ENCODE results near the gene ACAD8.
"Not testable (repeated sequence)": the region's sequence is repeated elsewhere in the genome, so short reads cannot be mapped to it uniquely, and the experiment has no call there.

The ACAD8 gene

GRCh38 chr11:134270250-134270714 is 16.9 kb downstream of the ACAD8 start:
- no peak for DNase-seq

GRCh38 chr11:134271978-134272377 is 18.6 kb downstream of the ACAD8 start:
- no peak for DNase-seq

GRCh38 chr11:134272381-134273316 is 19.3 kb downstream of the ACAD8 start:
- peak; percentile 68 for DNase-seq

GRCh38 chr11:134273317-134273712 is 19.9 kb downstream of the ACAD8 start:
- no peak for DNase-seq

GRCh38 chr11:134275188-134275533 is 21.8 kb downstream of the ACAD8 start:
- no peak for DNase-seq

- DNase-seq: peak; percentile 64
Measured at GRCh38 chr11:134275534-134276395, 22.4 kb downstream of the ACAD8 start, which contains the start of gene GLB1L3. Gene GLB1L3 (plus strand): TSS chr11:134276379. CDS start chr11:134276741, 362 bp downstream.

GRCh38 chr11:134276396-134277182 is 23.2 kb downstream of the ACAD8 start:
- DNase-seq: no peak

GRCh38 chr11:134277183-134278001 is 24.0 kb downstream of the ACAD8 start:
- no peak for DNase-seq

GRCh38 chr11:134278356-134278755 is 25.0 kb downstream of the ACAD8 start:
- no peak for DNase-seq

GRCh38 chr11:134281635-134282034 is 28.3 kb downstream of the ACAD8 start:
- DNase-seq: not testable (repeated sequence)

- no peak for DNase-seq
Measured at GRCh38 chr11:134282121-134283045, 29.0 kb downstream of the ACAD8 start.

GRCh38 chr11:134283461-134284230 is 30.3 kb downstream of the ACAD8 start:
- DNase-seq: no peak

GRCh38 chr11:134284349-134284748 is 31.0 kb downstream of the ACAD8 start:
- DNase-seq: not testable (repeated sequence)

- DNase-seq: no peak
Measured at GRCh38 chr11:134287561-134287960, 34.2 kb downstream of the ACAD8 start.

GRCh38 chr11:134288486-134288885 is 35.1 kb downstream of the ACAD8 start:
- DNase-seq: no peak

- DNase-seq: no peak
Measured at GRCh38 chr11:134289167-134289566, 35.8 kb downstream of the ACAD8 start.

GRCh38 chr11:134289789-134290188 is 36.4 kb downstream of the ACAD8 start:
- no peak for DNase-seq

- DNase-seq: no peak
Measured at GRCh38 chr11:134290646-134291045, 37.3 kb downstream of the ACAD8 start.

GRCh38 chr11:134291196-134291595 is 37.8 kb downstream of the ACAD8 start:
- DNase-seq: no peak

GRCh38 chr11:134292661-134293060 is 39.3 kb downstream of the ACAD8 start:
- no peak for DNase-seq
